Measurements from ENCODE around the gene EIF5.
A peak's percentile ranks its signal among the peaks of the same experiment; 100 is the strongest.

DNA sequence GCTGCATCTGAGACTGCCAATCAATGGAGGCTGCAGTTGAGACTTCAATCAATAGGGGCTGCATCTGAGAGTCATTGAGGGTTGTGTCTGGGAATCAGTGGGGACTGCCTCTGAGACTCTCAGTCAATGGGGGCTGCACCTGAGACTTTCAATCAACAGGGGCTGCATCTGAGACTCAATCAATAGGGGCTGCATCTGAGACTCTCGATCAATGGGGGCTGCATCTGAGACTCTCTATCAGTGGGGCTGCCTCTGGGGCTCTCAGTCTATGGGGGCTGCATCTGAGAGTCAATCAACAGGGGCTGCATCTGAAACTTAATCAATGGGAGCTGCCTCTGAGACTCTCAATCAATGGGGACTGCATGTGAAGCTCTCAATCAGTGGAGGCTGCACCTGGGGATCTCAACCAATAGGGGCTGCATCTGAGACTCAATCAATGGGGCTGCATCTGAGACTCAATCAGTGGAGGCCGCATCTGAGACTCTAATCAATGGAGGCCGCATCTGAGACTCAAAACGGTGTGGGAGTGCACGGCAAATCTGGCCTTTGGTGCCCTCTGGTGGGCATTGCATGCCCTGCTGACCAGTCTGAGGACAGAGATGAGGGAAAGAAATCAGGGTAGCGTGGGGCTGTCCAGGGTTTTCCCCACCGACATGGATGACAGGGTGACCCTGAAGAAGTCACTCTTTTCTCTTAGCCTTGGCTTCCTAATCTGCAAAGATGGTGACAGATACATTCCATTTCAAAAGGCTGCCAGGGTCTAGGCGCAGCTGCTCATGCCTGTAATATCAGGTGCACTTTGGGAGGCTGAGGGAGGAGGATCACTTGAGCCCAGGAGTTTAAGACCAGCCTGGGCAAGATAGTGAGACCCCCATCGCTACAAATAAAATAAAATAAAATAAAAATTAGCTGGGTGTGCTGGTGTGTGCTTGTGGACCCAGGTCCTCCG is 41.3 kb upstream of the EIF5 start:
- TF ChIP-seq, protein P1, sequence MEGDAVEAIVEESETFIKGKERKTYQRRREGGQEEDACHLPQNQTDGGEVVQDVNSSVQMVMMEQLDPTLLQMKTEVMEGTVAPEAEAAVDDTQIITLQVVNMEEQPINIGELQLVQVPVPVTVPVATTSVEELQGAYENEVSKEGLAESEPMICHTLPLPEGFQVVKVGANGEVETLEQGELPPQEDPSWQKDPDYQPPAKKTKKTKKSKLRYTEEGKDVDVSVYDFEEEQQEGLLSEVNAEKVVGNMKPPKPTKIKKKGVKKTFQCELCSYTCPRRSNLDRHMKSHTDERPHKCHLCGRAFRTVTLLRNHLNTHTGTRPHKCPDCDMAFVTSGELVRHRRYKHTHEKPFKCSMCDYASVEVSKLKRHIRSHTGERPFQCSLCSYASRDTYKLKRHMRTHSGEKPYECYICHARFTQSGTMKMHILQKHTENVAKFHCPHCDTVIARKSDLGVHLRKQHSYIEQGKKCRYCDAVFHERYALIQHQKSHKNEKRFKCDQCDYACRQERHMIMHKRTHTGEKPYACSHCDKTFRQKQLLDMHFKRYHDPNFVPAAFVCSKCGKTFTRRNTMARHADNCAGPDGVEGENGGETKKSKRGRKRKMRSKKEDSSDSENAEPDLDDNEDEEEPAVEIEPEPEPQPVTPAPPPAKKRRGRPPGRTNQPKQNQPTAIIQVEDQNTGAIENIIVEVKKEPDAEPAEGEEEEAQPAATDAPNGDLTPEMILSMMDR (IDR thresholded peaks at IDR 0.05), result peak; percentile 88
- no peak for TF ChIP-seq ZFX (IDR thresholded peaks at IDR 0.05; ENCODE audit: borderline replicate concordance)
